Measurements from ENCODE around the gene CCDC9.
"Not testable (repeated sequence)": the region's sequence is repeated elsewhere in the genome, so short reads cannot be mapped to it uniquely, and the experiment has no call there.

The CCDC9 gene

DNA sequence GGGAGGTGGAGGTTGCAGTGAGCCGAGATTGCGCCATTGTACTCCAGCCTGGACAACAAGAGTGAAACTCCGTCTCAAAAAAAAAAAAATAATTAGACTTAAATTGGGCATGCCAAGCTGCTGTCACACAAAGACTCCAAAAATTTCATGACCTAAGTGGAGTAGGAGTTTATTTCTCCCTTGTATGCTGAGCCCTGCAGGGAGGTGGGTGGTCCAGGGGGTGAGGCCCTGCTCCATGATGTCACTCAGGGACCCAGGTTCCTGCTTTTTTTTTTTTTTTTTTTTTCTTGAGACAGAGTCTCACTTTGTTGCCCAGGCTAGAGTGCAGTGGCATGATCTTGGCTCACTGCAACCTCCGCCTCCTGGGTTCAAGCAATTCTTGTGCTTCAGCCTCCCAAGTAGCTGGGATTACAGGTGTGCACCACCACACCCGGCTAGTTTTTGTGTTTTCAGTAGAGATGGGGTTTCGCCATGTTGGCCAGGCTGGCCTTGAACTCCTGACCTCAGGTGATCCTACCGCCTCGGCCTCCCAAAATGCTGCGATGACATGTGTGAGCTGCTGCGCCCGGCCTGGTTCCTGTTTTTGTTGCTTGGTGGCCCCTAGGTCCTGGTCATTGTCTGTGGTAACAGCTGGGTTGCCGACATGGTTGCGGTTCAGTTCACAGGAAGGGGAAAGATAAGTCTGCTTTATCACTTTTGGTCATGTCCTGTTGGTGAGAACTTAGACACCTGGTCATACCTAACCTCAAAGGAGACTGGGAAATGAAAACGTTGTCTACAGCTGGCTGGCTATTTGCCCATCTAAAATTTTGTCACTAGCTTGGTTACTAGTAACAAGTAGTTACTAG is 5.8 kb downstream of the CCDC9 start:
- not testable (repeated sequence) for DNase-seq

DNA sequence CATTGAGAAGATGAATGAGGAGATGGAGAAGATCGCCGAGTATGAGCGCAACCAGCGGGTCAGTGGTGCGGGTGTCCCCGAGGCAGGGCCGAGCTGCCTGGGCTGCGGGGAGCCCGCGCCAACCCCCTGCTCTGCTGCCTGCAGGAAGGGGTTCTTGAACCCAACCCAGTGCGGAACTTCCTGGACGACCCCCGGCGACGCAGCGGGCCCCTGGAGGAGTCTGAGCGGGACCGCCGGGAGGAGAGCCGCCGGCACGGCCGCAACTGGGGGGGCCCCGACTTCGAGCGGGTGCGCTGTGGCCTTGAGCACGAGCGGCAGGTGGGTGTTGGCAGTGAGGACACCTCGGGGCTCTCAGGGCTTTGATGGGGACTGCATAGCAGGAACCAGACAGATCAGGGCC is 8.3 kb downstream of the CCDC9 start:
- no peak for DNase-seq

DNA sequence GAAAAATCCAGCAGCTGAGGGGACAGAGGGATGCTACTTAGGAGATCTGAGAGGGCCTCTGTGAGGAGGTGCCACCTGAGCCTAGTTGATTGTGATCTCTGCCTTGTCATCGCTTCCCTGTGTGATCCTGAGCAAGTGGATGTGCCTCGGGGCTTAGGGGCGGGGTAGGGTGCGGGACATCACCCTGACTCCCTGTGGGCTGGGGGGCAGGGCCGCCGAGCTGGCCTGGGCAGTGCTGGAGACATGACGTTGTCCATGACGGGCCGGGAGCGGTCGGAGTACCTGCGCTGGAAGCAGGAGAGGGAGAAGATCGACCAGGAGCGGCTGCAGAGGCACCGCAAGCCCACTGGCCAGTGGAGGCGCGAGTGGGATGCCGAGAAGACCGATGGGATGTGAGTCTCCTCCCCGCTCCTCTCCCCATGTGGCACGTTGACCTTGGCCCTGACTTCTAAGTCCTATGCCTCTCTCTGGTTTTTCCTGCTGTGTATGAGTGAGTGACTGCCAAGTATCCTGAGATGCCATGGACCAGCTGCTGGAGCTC is 10.1 kb downstream of the CCDC9 start:
- DNase-seq = no peak

DNA sequence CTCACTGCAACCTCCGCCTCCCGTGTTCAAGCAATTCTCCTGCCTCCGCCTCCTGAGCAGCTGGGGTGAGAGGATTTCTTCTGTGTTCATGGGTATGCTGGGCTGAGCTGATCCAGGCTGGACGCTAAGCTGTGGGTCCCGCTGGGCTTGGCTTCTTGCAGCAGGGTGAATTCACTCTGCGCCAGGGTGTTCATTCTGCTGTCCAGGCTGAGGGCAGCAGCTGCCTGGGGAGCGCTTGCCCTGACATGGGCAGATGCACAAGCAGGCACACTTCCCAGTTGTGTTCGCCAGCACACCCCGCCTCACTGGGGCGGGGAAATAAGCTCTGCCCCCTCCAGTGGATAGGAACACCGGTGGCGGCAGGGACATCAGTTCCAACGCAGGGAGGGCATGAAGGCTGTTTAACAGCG is 11.0 kb downstream of the CCDC9 start:
- no peak for DNase-seq

DNA sequence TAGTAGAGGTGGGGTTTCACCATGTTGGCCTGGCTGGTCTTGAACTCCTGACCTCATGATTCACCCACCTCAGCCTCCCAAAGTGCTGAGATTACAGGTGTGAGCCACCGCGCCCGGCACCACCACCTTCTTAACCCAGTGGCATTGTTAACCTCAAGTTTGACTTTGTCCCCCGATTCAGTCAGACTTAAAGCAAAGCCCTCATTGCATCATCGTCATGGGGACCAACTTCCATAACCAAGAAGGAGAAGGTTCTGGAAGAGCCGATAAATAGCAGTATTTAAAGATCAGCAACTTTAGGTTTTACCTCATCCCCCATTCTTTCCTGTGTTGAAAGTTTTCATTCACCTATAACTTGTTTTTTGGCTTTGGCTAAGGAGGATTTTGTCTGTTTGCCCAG is 11.7 kb downstream of the CCDC9 start:
- DNase-seq = no peak

DNA sequence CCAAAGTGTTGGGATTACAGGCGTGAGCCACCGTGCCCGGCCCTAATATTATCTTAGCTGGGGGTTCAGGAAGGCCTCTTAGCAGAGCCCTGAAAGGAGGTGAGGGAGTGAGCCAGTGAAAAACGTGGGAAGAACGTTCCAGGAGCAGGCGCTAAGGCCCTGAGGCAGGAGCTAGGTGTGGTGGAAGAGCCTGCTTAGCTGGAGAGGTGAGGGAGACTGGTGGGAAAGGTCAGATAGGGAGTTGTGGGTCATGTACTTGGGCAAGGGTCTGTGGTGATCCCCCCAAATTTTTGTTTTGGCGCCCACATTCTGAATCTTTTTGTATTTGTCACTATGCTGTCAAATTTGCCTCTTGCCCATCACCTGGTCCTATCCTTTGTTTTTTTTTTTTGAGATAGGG is 13.3 kb downstream of the CCDC9 start:
- no peak for DNase-seq

DNA sequence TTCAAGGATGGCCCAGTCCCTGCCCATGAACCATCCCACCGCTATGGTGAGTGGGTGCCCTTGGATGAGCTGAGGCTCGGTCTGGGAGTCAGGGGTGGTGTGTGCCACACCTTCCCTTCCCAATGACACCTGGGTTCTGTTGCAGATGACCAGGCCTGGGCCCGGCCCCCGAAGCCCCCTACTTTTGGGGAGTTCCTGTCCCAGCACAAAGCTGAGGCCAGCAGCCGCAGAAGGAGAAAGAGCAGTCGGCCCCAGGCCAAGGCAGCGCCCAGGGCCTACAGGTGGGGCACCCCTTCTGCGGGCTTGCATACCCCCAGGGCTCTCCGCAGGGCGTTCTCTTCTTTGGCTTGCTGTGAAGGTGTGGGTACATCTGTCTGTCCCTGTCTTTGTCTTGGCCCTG is 14.1 kb downstream of the CCDC9 start:
- no peak for DNase-seq

DNA sequence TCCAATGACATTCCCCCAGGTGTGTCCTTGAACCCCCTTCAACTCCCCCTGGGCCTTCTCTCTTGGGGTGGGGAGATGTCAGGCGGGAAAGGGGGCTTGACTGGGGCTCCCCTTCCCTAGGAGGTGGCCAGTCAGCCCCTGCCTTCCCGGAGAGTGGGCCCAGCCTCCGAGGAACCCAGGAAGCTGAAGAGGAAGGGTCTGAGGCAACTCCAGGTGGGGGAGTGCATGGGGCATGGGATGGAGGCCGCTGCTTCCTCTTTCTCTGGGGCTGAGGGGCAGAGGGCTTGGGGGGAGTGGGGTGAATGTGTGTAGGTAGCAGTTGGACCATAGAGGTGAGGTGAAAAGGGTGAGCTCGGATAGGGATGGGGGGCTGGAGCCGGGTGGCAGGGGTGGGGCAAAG is 15.6 kb downstream of the CCDC9 start:
- no peak for DNase-seq

DNA sequence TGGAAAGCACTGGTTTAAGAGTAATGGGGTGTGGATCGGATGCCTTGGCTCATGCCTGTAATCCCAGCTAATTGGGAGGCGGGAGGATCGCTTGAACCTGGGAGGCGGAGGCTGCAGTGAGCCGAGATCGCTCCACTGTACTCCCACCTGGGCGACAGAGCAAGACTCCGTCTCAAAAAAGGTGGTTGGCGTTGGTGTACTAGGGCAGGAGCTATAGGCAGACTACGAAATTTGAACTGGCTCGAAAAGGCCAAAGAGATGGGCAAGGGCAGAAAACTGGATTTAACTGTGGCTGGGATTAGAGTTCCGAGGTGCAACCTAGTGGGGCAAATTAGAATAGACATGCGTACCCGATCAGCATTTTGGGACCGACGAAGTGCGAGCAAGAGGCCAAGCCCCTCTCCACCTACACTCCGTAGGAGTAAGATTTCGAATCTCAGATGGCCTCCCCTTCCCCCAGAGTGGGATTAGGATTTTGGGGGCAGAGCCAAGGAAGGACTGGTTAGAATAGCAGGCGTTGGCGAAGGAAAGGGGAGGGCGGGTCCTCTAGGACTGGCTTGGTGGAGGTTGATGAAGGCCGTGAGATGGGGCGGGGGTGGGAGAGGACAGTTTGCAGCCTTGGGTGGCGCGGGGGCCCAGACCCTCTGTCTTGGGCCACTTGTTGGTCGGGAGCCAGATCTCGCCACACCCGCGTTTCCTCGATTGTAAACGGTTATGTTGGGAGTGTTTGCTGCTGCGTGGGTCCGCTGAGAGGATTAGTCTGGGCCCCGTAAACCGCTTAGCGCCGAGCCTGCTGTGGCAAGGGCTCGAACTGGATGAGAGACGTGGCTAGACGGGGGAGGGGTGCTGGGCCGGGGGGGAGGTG is 16.4 kb downstream of the CCDC9 start:
- no peak for DNase-seq

DNA sequence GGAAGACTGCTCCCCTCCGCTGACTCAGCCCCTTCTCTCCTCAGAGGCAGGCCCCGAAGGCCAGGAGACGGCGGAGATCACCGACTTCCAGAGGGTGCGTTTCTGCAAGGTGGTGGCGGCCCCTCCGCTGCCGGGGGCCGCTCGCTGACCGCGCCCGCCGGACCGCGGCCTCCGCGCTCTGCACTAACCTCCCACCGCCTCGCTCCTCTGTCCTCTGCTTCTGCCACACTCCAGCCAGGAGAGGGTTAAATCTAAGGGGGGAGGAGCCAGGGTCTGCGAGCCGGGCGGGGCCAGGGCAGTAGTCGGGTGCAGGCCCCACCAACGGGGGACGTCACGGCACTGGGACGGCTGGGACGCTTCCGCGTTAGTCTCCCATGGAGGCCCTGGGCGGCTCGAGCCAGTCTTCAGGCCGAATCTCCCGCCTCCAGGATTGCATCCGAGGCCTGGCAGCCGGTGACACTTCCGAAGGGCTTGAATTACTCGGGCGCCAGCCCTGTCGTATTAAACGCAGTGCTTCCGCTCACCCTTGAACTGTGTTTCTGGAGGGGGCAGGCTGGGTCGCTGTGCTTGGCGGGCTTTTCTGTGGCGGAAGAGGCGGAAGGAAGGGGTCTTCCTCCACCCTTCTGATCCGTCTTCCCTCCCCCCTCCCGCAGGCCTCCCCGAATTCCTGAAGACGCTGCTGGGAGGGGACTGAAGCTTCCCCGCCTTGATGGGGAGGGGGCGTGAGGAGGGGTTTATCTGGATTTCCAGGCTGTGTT is 17.2 kb downstream of the CCDC9 start:
- DNase-seq = peak; percentile 93

DNA sequence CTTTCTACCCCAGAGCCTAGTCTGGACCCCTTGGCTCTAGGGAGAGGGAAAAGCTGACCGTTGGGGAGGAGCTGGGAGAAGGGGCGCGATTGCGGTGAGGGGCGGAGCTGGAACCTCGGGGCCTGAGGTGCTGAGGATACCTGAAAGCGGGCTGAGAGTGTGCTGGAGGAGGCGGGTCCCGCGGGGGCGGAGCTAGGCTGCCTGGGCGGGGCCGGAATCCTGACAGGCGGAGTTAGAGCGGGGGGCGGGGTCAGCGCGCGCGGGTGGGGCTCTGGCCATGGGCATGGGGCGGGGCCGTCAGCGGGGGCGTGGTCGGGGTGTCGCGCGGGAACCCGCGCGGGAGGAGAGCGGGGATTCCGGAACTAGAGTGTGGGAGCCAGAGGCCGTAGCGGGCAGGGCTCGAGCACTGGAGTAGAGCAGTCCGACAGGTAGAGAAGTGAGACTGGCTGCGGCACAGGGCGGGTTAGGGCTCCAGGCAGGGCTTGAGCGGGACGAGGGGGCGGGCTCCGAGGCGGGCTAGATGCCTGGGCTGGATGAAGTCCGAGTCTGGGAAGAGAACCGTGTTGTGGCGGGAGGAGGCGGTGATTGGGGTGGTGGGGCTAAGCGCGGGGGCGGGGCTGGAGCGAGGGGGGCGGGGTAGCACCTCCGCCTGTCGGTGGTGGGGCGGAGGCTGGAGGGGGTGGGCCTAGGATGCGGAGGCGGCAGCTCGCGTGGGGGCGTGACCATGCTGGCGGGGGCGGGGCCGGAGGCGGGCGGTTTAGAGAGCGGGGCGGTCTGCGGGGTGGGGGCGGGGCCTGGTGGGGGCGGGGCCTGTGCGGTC is 18.0 kb downstream of the CCDC9 start, which contains the start of gene INAFM1:
TSS of gene INAFM1 (plus strand) at position 815 of the 820 bp plus-strand sequence. CDS start 35 bp downstream, outside the sequence.
- DNase-seq = peak; percentile 100

DNA sequence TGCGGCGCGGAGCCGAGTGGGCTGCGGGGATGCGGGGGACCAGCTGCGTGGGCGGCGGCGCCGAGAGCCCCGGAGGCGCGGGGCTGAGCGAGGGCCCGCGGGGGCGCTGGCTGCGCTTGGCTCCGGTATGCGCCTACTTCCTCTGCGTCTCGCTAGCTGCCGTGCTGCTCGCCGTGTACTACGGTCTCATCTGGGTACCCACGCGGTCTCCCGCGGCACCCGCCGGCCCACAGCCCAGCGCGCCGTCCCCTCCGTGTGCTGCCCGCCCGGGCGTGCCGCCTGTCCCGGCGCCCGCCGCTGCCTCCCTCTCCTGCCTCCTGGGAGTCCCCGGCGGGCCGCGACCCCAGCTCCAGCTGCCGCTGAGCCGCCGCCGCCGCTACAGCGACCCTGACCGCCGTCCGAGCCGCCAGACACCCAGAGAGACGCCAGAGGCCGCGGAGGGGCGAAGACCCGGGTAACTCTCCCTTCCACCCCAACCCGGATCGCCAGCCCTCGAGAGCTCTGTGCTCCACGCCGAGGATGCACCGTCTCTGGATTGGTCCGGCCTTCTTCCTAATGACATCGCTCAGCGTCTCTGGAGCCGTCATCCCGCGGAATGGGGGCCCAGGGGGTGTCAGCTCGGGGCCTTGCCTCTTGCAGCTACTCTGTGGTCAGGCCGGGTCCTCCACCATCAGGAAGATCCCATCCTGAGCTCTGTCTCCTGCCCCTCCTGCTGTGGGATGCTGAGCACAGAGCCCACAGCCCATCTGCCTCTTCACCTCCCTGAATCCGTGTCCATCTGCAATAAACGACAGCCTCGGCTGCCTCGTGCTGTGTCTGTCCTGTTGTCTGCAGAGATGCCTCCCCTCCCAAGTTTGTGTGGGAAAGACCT is 18.8 kb downstream of the CCDC9 start:
- DNase-seq = no peak

DNA sequence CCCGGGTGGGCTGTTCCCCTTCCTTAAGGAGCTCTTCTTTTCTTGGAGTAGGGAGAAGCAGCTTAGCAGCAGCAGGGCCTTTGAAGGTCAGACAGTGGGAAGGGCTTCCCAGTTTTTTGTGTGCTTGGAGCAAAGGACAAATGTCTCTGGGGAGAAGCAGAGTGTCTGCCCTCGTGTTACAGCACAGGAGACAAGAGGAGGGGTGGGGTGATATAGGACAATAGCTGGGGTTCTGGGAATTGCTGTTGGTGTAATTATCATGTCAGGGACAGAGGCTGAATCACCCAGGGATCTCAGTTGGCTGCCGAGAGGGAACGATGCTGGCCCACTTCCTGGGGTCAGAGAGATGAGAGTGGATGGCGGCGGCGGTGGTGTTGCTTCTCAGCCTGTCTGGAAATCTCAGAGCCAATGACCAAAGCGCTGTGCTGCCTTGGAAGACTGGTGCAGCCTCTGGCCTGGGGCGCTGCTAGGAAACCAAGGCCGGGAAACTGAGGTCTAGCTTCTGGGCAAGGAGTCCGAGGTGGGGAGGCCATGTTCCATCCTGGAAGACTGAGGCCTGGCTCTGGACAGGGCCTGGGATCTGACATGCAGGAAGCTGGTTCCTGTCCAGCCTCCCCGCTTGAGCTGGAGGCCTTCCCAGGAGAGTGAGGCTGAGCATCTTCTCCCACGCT is 19.6 kb downstream of the CCDC9 start:
- DNase-seq = no peak

DNA sequence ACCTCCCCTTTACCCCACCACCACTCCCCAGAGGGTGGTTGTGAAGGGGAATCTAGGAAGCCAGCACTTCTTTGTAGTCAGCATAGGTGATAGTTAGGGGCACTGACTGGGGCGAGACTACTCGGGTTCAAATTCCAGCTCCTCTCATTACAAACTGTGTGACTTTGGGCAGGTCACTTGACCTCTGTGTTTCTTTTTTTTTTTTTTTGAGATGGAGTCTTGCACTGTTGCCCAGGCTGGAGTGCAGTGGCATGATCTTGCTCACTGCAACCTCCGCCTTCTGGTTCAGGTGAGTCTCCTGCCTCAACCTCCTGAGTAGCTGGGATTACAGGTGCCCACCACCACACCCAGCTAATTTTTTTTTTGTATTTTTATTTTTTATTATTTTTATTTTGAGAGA is 20.2 kb downstream of the CCDC9 start:
- DNase-seq = not testable (repeated sequence)

DNA sequence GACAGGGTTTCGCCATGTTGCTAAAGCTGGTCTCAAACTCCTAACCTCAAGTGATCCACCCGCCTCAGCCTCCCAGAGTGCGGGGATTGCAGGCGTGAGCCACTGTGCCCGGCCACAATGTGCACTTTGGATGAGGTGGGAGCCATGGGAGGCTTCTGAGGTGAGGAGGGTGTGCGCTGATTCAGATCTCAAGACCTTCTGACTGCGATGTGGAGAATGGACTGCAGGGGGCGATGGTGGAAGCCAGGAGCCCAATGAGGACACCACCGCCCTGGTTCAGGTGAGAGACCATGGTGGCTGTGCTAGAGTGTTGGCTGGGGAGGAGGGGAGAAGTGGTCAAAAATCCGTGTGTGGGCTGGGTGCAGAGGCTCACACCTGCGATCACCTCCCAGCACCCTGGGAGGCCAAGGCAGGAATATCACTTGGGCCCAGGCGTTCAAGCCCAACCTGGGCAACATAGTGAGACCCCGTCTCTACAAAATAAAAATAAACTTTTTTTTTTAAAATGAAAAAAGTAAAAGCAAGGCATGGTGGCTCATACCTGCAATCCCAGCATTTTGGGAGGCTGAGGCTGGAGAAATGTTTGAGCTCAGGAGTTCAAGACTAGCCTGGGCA is 24.0 kb downstream of the CCDC9 start:
- peak; percentile 76 for DNase-seq

DNA sequence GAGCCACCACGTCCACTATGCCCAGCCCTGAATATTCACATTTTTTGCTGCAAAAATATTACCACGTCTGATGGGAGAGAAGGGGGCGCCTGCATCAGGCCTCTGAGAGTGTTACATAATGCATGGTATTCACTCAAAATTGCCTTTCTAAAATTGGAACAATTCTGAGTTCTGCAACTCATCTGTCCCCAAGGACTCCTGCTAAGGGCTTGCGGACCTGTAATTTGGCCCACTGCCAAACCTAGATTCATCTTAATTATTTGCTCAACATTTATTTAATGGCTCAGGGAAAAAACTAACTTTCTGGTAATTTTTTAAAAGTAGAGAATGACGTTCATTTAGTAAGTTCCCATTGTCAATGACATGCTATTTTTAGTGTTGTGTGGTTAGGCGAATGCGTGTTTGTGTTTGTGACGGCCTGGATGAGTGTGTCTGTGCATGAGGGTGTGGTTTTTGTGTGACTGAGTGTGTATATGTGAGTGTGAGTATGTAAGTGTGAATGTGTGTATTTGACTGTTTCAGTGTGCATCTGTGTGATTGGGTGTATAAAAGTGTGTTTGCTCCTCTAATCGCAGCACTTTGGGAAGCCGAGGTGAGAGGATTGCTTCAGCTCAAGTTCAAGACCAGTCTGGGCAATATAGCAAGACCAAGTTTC is 27.2 kb downstream of the CCDC9 start:
- no peak for DNase-seq

DNA sequence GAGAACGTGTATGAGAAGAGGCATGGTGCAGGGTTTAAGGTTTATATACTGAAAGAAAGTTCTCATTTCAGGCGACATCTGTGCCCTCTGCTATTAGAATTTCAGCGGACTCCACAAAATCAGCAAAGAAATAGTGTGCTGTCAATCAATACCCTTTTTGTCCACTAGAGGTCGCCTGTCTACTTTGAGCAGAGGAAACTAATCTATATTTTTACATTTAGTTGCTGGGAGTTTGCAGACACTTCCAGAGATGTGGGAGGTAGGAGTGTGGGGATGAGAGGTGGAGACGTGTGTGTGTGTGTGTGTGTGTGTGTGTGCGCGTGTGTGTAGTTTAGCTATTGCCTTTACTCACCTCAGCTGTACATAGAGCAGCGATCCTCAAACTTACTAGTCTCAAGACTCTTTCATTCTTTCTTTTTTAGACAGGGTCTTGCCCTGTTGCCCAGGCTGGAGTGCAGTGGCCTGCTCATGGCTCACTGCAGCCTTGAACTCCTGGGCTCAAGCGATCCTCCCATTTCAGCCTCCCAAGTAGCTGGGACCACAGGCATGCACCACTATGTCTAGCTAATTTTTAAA is 28.1 kb downstream of the CCDC9 start:
- peak; percentile 48 for DNase-seq

DNA sequence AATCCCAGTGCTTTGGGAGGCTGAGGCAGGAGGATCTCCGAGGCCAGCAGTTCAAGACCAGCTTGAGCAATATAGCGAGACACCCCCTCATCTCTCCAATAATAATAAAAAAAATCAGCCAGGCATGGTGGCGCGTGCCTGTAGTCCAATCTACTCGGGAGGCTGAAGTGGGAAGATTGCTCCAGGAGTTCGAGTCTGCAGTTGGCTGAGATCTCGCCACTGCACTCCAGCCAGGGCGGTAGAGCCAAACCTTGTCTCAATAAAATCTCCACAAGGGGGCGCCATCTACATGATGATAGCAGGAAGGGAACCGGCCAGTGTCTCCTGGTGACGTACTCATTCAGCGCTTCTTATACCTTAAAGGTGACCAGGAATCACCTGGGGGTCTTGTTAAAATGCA is 39.7 kb downstream of the CCDC9 start:
- DNase-seq = peak; percentile 84

DNA sequence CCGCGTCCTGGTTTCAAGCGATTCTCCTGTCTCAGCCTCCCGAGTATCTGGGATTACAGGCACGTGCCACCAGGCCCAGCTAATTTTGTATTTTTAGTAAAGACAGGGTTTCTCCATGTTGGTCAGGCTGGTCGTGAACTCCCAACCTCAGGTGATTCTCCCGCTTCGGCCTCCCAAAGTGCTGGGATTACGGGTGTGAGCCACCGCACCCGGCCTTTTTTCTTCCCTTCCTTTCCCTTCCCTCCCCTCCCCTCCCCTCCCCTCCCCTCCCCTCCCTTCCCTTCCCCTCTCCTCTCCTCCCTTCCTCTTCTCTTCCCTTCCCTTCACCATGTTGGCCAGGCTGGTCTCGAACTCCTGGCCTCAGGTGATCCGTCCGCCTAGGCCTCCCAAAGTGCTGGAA is 44.5 kb downstream of the CCDC9 start:
- not testable (repeated sequence) for DNase-seq

Data from stimulated activated CD4-positive, alpha-beta T cell treated with anti-CD3 and anti-CD28 coated beads, Interleukin-15, amount 100 ng/mL, for 24 hours (primary cell).